Colon (tissue), 2 donors: ENCODE results near the gene ADAM15.

Experiments
- FAIRE-seq: peaks from 2 replicates; lab custom pipeline; 2012; peaks lifted over from hg19 to GRCh38; lab: Jason Lieb, UNC
- donor health status: control.
- donor health status: control.

ADAM15 gene

GRCh38 chr1:155052439-155053395 is 1.6 kb downstream of the ADAM15 start:
- no peak for FAIRE-seq

GRCh38 chr1:155053531-155054105 is 2.5 kb downstream of the ADAM15 start:
- no peak for FAIRE-seq

- no peak for FAIRE-seq
These were observed 6.0 kb downstream of the ADAM15 start for GRCh38 chr1:155057104-155057503.

- FAIRE-seq: no peak
These were observed 6.7 kb downstream of the ADAM15 start for GRCh38 chr1:155057788-155058211.

- FAIRE-seq: no peak
These were observed 9.6 kb downstream of the ADAM15 start for GRCh38 chr1:155060736-155061135.

- FAIRE-seq: no peak
These were observed 10.4 kb downstream of the ADAM15 start for GRCh38 chr1:155061381-155062150.

GRCh38 chr1:155062151-155062686 is 11.1 kb downstream of the ADAM15 start:
- FAIRE-seq: no peak

- FAIRE-seq: no peak
These were observed 11.7 kb downstream of the ADAM15 start for GRCh38 chr1:155062702-155063411.

GRCh38 chr1:155063550-155064110 is 12.5 kb downstream of the ADAM15 start, which contains the start of gene EFNA4:
Gene EFNA4, plus strand, starts transcription at chr1:155063740. Its CDS starts 84 bp downstream, at chr1:155063824.
- no peak for FAIRE-seq

GRCh38 chr1:155064111-155064831 is 13.2 kb downstream of the ADAM15 start:
- FAIRE-seq: no peak

- no peak for FAIRE-seq
These were observed 13.8 kb downstream of the ADAM15 start for GRCh38 chr1:155064832-155065429.

GRCh38 chr1:155066777-155067176 is 15.7 kb downstream of the ADAM15 start:
- FAIRE-seq: no peak

GRCh38 chr1:155068599-155068998 is 17.5 kb downstream of the ADAM15 start:
- FAIRE-seq: no peak

- FAIRE-seq: no peak
These were observed 18.5 kb downstream of the ADAM15 start for GRCh38 chr1:155069551-155070157.

- no peak for FAIRE-seq
These were observed 19.1 kb downstream of the ADAM15 start for GRCh38 chr1:155070158-155070621.

GRCh38 chr1:155070721-155071569 is 19.8 kb downstream of the ADAM15 start:
- FAIRE-seq: no peak

GRCh38 chr1:155071701-155072100 is 20.6 kb downstream of the ADAM15 start:
- no peak for FAIRE-seq

- no peak for FAIRE-seq
These were observed 21.6 kb downstream of the ADAM15 start for GRCh38 chr1:155072531-155073289.
